ENCODE measurements around the gene THSD8.

DNA sequence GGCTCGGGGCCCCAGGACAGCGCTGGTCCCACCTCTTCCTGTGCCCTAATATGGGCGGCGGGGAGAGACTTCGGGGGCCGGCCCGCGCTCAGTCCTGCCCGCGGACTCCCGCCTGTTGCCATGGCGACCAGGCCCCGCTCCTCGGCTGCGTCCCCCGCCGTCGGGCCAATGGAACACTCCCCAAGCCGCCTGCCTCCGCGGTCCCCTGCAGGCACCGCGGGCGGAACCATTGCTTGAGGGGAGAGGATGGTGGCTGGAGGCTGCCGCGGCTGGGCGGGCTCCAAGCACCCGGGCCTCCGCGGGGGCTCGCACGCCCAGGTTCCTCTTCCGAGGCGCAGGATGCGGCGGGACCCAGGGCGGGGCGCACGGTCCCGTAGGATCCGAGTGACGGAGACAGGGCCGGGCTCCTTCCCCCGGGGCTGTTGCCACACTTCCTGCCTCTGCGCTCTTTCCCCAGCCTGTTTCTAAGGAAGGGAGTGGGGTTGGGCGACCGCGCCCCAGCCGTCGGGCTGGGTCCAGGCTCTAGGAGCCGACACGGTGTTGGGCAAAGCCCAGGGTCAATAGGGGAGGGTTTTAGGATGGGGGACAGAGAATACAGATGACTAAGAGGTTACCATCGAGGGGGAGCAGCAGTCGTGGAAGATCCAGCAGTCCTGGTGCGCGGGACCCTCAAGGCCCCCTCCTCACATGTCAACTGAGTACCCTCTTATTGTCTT lies 11.8 kb upstream of the THSD8 start:
- TF ChIP-seq, protein P1, sequence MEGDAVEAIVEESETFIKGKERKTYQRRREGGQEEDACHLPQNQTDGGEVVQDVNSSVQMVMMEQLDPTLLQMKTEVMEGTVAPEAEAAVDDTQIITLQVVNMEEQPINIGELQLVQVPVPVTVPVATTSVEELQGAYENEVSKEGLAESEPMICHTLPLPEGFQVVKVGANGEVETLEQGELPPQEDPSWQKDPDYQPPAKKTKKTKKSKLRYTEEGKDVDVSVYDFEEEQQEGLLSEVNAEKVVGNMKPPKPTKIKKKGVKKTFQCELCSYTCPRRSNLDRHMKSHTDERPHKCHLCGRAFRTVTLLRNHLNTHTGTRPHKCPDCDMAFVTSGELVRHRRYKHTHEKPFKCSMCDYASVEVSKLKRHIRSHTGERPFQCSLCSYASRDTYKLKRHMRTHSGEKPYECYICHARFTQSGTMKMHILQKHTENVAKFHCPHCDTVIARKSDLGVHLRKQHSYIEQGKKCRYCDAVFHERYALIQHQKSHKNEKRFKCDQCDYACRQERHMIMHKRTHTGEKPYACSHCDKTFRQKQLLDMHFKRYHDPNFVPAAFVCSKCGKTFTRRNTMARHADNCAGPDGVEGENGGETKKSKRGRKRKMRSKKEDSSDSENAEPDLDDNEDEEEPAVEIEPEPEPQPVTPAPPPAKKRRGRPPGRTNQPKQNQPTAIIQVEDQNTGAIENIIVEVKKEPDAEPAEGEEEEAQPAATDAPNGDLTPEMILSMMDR (IDR thresholded peaks at IDR 0.05): no peak
- TF ChIP-seq POLR2A (IDR thresholded peaks at IDR 0.05): peak; percentile 36

Measured in testis (tissue), 2 donors.